Epidermal melanocyte (primary cell): ENCODE data around the gene GMPPB.
"Not testable (repeated sequence)": the region's sequence is repeated elsewhere in the genome, so short reads cannot be mapped to it uniquely, and the experiment has no call there.

Experiments
- DNase-seq: peaks from one replicate; pipeline ENCODE4 v3.0.0; 2011; ENCODE audit warnings: low spot score; ENCODE audit not compliant: insufficient read length

GMPPB gene

GRCh38 chr3:49714728-49715550 lies 8.8 kb downstream of the GMPPB start:
- DNase-seq = no peak

GRCh38 chr3:49713336-49714105 lies 10.2 kb downstream of the GMPPB start:
- DNase-seq = no peak

- DNase-seq = no peak
Measured at GRCh38 chr3:49712631-49713317, 11.0 kb downstream of the GMPPB start.

- DNase-seq = no peak
Measured at GRCh38 chr3:49712166-49712565, 11.6 kb downstream of the GMPPB start.

GRCh38 chr3:49711489-49711888 lies 12.3 kb downstream of the GMPPB start:
- DNase-seq = no peak

GRCh38 chr3:49709852-49710251 lies 13.9 kb downstream of the GMPPB start:
- no peak for DNase-seq

- no peak for DNase-seq
Measured at GRCh38 chr3:49707113-49707480, 16.7 kb downstream of the GMPPB start.

GRCh38 chr3:49706456-49707112 lies 17.2 kb downstream of the GMPPB start:
- no peak for DNase-seq

- no peak for DNase-seq
Measured at GRCh38 chr3:49705390-49705960, 18.3 kb downstream of the GMPPB start.

- DNase-seq = no peak
Measured at GRCh38 chr3:49704629-49705028, 19.1 kb downstream of the GMPPB start.

GRCh38 chr3:49703956-49704355 lies 19.8 kb downstream of the GMPPB start:
- DNase-seq = no peak

GRCh38 chr3:49703443-49703927 lies 20.3 kb downstream of the GMPPB start:
- peak; percentile 67 for DNase-seq

GRCh38 chr3:49702672-49703071 lies 21.1 kb downstream of the GMPPB start:
- no peak for DNase-seq

- no peak for DNase-seq
Measured at GRCh38 chr3:49701388-49702077, 22.2 kb downstream of the GMPPB start.

GRCh38 chr3:49700453-49701128 lies 23.2 kb downstream of the GMPPB start:
- no peak for DNase-seq

- DNase-seq = no peak
Measured at GRCh38 chr3:49700014-49700413, 23.7 kb downstream of the GMPPB start.

GRCh38 chr3:49699281-49699979 lies 24.3 kb downstream of the GMPPB start:
- DNase-seq = no peak

GRCh38 chr3:49695350-49696015 lies 28.3 kb downstream of the GMPPB start:
- DNase-seq = not testable (repeated sequence)
